ENCODE measurements around the gene INSR. TPM values are rescaled to one million over a fixed set of nuclear protein-coding genes. Genes with fewer than 3 reads are reported as not detected.
A peak's percentile ranks its signal among the peaks of the same experiment; 100 is the strongest.

The INSR gene
- total and polyA plus RNA-seq, 5 donors, result 17.3 to 58.6 (median 53.0) TPM

- Histone ChIP-seq H3K4me1 (ENCODE audit: control insufficient read depth, insufficient read depth, low read length) (peaks cover 2% of the 10 kb centered on the region), H3K9me3 (ENCODE audit: control insufficient read depth, low read length) (no peaks in the 10 kb centered on the region), H3K27me3 (ENCODE audit: control insufficient read depth, insufficient read depth) (no peaks in the 10 kb centered on the region), H3K27ac (ENCODE audit: low read length) (no peak overlapping the region), H3K4me3 (ENCODE audit: low read length) (no peak overlapping the region)
- WGBS, result 94% methylated on average over 1 of the region's 1 CpG
- DNase-seq (no peak), ATAC-seq (no peak)
- intact Hi-C loops (cut with DNase I), result no loop called here
These were observed 155.8 kb downstream of the INSR start for GRCh38 chr19:7138402-7138801.

DNA sequence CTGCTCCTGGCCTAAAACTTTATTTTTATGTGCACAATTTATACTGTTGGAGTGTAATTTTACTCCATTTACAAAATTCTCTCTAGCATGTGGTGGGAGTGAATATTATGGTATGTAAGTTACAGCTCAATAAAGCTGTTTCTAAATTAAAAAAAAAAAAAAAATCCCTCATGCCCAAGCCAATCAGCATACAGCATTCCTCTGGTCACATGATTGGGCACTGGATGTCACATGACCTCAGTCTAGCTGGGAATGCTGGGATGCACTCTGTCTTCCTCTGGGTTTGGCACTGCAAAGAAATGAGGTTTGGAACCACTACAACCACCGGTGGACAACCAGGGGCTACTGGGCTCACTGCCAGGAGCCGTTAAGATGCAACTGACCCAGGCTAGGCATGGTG lies 157.1 kb downstream of the INSR start:
- peaks cover 2% of the 10 kb centered on the region for H3K4me1 ChIP-seq (ENCODE audit: control insufficient read depth, insufficient read depth, low read length)
- ATAC-seq (no peak), DNase-seq (no peak)
- no peaks in the 10 kb centered on the region for H3K9me3 ChIP-seq (ENCODE audit: control insufficient read depth, low read length)
- no peaks in the 10 kb centered on the region for H3K27me3 ChIP-seq (ENCODE audit: control insufficient read depth, insufficient read depth)
- 34% methylated on average over 2 of the region's 2 CpGs for WGBS
- H3K4me3 ChIP-seq (ENCODE audit: low read length), result no peak overlapping the region
- no peak overlapping the region for H3K27ac ChIP-seq (ENCODE audit: low read length)
- intact Hi-C loops (cut with DNase I), result no loop called here

GRCh38 chr19:7132054-7132453 lies 162.2 kb downstream of the INSR start:
- Histone ChIP-seq H3K27ac (ENCODE audit: low read length) (no peak overlapping the region), H3K4me3 (ENCODE audit: low read length) (no peak overlapping the region), H3K4me1 (ENCODE audit: control insufficient read depth, insufficient read depth, low read length) (peaks cover 2% of the 10 kb centered on the region), H3K27me3 (ENCODE audit: control insufficient read depth, insufficient read depth) (no peaks in the 10 kb centered on the region), H3K9me3 (ENCODE audit: control insufficient read depth, low read length) (no peaks in the 10 kb centered on the region)
- ATAC-seq, result no peak
- WGBS, result 96% methylated on average over 16 of the region's 16 CpGs
- intact Hi-C loops (cut with DNase I), result no loop called here
- DNase-seq, result no peak

- peaks cover 9% of the 10 kb centered on the region for H3K9me3 ChIP-seq (ENCODE audit: control insufficient read depth, low read length)
- H3K27ac ChIP-seq (ENCODE audit: low read length), result no peak overlapping the region
- intact Hi-C loops (cut with DNase I), result no loop called here
- no peaks in the 10 kb centered on the region for H3K27me3 ChIP-seq (ENCODE audit: control insufficient read depth, insufficient read depth)
- H3K4me3 ChIP-seq (ENCODE audit: low read length), result no peak overlapping the region
- 95% methylated on average over 1 of the region's 1 CpG for WGBS
- no peaks in the 10 kb centered on the region for H3K4me1 ChIP-seq (ENCODE audit: control insufficient read depth, insufficient read depth, low read length)
- ATAC-seq (no peak), DNase-seq (no peak)
These were observed 164.2 kb downstream of the INSR start for GRCh38 chr19:7130043-7130442.

GRCh38 chr19:7126132-7126531 lies 168.1 kb downstream of the INSR start:
- DNase-seq, result no peak
- ATAC-seq, result no peak

DNA sequence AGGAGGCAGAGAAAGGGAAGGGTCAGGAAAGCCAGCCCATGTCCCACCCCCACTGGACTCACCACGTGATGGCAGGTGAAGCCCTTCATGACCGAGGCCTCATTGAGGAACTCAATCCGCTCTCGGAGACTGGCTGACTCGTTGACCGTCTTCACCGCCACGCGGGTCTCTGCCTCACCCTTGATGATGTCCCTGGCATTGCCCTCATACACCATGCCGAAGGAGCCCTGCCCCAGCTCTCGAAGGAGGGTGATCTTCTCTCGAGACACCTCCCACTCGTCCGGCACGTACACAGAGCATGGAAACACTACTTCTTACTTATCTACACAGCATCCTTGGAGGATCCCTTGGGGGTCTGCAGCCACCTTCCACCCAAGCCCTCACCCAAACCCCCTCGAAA lies 169.0 kb downstream of the INSR start:
- Histone ChIP-seq H3K4me3 (ENCODE audit: low read length) (no peak overlapping the region), H3K4me1 (ENCODE audit: control insufficient read depth, insufficient read depth, low read length) (no peaks in the 10 kb centered on the region), H3K9me3 (ENCODE audit: control insufficient read depth, low read length) (peaks cover 9% of the 10 kb centered on the region), H3K27me3 (ENCODE audit: control insufficient read depth, insufficient read depth) (no peaks in the 10 kb centered on the region), H3K27ac (ENCODE audit: low read length) (no peak overlapping the region)
- ATAC-seq, result peak in 1 of 2 donors; percentile 19
- 94% methylated on average over 16 of the region's 16 CpGs for WGBS
- DNase-seq, result no peak
- intact Hi-C loops (cut with DNase I), result no loop called here

More at GRCh38 chr19:7126132-7126531, 168.1 kb downstream of the INSR start:
- 98% methylated on average over 3 of the region's 3 CpGs for WGBS
- no peaks in the 10 kb centered on the region for H3K4me1 ChIP-seq (ENCODE audit: control insufficient read depth, insufficient read depth, low read length)
- no peak overlapping the region for H3K4me3 ChIP-seq (ENCODE audit: low read length)
- intact Hi-C loops (cut with DNase I), result no loop called here
- peaks cover 9% of the 10 kb centered on the region for H3K9me3 ChIP-seq (ENCODE audit: control insufficient read depth, low read length)
- H3K27me3 ChIP-seq (ENCODE audit: control insufficient read depth, insufficient read depth), result no peaks in the 10 kb centered on the region
- H3K27ac ChIP-seq (ENCODE audit: low read length), result no peak overlapping the region

DNA sequence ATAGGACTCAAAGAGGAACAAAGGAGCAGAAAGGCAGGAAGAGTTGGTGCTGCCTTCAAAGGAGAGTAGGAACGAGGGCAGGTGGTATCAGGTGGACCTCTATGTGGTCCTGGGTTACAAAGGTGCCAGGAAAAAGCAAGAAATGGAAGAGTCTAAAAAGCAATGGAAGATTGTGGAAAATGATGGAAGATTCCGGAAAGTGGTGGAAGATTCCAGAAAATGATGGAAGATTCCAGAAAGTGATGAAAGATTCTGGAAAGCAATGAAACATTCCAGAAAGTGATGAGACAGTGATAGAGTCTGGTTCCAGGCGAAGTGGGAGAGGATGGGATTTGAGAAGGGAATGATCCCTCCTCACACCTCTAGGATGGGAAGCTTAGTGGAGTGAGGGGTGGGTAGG lies 169.4 kb downstream of the INSR start:
- H3K4me1 ChIP-seq (ENCODE audit: control insufficient read depth, insufficient read depth, low read length), result no peaks in the 10 kb centered on the region
- H3K27ac ChIP-seq (ENCODE audit: low read length), result no peak overlapping the region
- DNase-seq, result no peak
- H3K27me3 ChIP-seq (ENCODE audit: control insufficient read depth, insufficient read depth), result no peaks in the 10 kb centered on the region
- intact Hi-C loops (cut with DNase I), result no loop called here
- peaks cover 9% of the 10 kb centered on the region for H3K9me3 ChIP-seq (ENCODE audit: control insufficient read depth, low read length)
- no peak for ATAC-seq
- 71% methylated on average over 3 of the region's 3 CpGs for WGBS
- H3K4me3 ChIP-seq (ENCODE audit: low read length), result no peak overlapping the region

DNA sequence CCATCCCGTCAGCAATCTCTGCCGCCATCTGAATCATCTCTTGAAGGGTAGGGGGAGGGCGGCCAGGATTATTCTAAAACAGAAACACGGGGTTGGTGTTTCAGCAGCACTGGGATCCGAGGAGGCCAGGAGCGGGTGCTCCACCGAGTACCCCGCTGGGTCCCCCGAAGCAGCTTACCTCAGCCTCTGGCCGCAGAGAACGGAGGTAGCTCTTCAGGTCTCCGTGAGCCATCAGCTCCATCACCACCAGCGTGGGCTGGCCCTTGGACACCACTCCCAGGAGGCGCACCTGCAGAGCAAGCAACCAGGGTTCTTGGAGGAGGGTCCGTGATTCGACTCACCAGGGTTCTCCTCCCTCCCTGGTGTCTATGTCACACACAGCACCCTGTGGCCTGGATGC lies 171.5 kb downstream of the INSR start:
- intact Hi-C loops (cut with DNase I), result no loop called here

GRCh38 chr19:7120499-7120898 lies 173.7 kb downstream of the INSR start:
- no peak for ATAC-seq
- Histone ChIP-seq H3K9me3 (ENCODE audit: control insufficient read depth, low read length) (peaks cover under 1% of the 10 kb centered on the region), H3K4me3 (ENCODE audit: low read length) (no peak overlapping the region), H3K27me3 (ENCODE audit: control insufficient read depth, insufficient read depth) (no peaks in the 10 kb centered on the region), H3K27ac (ENCODE audit: low read length) (no peak overlapping the region), H3K4me1 (ENCODE audit: control insufficient read depth, insufficient read depth, low read length) (no peaks in the 10 kb centered on the region)
- intact Hi-C loops (cut with DNase I), result no loop called here
- WGBS, result 93% methylated on average over 10 of the region's 10 CpGs
- no peak for DNase-seq

More for the DNA sequence above, 171.5 kb downstream of the INSR start:
- Histone ChIP-seq H3K27ac (ENCODE audit: low read length) (no peak overlapping the region), H3K27me3 (ENCODE audit: control insufficient read depth, insufficient read depth) (no peaks in the 10 kb centered on the region), H3K4me1 (ENCODE audit: control insufficient read depth, insufficient read depth, low read length) (no peaks in the 10 kb centered on the region), H3K4me3 (ENCODE audit: low read length) (no peak overlapping the region), H3K9me3 (ENCODE audit: control insufficient read depth, low read length) (peaks cover 9% of the 10 kb centered on the region)
- WGBS, result 96% methylated on average over 16 of the region's 16 CpGs
- DNase-seq (no peak), ATAC-seq (no peak)

DNA sequence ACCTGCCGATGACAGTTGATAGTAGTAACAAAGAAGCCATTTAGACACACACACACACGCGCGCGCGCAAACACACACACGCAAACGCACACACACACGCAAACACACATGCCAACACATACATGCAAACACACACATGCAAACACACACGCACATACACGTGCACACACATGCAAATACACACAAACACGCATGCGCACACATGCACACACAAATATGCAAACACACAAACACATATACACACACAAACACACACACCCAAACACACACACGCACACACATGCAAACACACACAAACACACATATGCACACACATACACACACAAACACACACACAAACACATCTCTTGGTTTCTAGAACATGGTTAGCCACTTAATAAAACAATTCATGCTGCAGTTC lies 174.6 kb downstream of the INSR start:
- no peaks in the 10 kb centered on the region for H3K27me3 ChIP-seq (ENCODE audit: control insufficient read depth, insufficient read depth)
- no peak overlapping the region for H3K4me3 ChIP-seq (ENCODE audit: low read length)
- ATAC-seq, result no peak
- no peaks in the 10 kb centered on the region for H3K9me3 ChIP-seq (ENCODE audit: control insufficient read depth, low read length)
- DNase-seq, result no peak
- WGBS, result 83% methylated on average over 14 of the region's 14 CpGs
- no peak overlapping the region for H3K27ac ChIP-seq (ENCODE audit: low read length)
- no peaks in the 10 kb centered on the region for H3K4me1 ChIP-seq (ENCODE audit: control insufficient read depth, insufficient read depth, low read length)
- intact Hi-C loops (cut with DNase I), result no loop called here

GRCh38 chr19:7117248-7117647 lies 177.0 kb downstream of the INSR start:
- no peaks in the 10 kb centered on the region for H3K9me3 ChIP-seq (ENCODE audit: control insufficient read depth, low read length)
- no peak for ATAC-seq
- no peak overlapping the region for H3K4me3 ChIP-seq (ENCODE audit: low read length)
- 91% methylated on average over 11 of the region's 11 CpGs for WGBS
- no peak for DNase-seq
- no peaks in the 10 kb centered on the region for H3K4me1 ChIP-seq (ENCODE audit: control insufficient read depth, insufficient read depth, low read length)
- no peaks in the 10 kb centered on the region for H3K27me3 ChIP-seq (ENCODE audit: control insufficient read depth, insufficient read depth)
- H3K27ac ChIP-seq (ENCODE audit: low read length), result no peak overlapping the region
- intact Hi-C loops (cut with DNase I), result no loop called here

DNA sequence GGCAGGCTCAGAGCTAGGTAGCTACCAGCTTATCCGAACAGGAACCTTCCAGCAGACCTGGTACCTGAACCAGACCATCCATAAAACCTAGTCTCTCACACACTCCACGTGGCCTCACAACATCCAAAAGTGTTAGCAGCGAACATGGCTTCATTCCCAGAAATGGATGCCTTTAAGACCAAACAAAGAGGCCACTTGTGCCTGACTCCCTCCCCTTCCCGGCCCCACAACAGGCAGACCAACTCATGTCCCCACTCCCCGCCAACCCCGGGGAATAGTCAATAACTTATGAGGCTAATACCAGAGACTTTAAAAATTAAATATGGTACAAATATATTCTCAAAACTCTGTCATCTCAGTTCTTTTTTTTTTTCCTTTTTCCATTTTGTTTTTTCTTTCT lies 178.5 kb downstream of the INSR start:
- Histone ChIP-seq H3K27me3 (ENCODE audit: control insufficient read depth, insufficient read depth) (no peaks in the 10 kb centered on the region), H3K4me3 (ENCODE audit: low read length) (no peak overlapping the region), H3K9me3 (ENCODE audit: control insufficient read depth, low read length) (no peaks in the 10 kb centered on the region), H3K27ac (ENCODE audit: low read length) (no peak overlapping the region), H3K4me1 (ENCODE audit: control insufficient read depth, insufficient read depth, low read length) (no peaks in the 10 kb centered on the region)
- intact Hi-C loops (cut with DNase I), result no loop called here
- ATAC-seq, result no peak
- no peak for DNase-seq
- WGBS, result 69% methylated on average over 6 of the region's 6 CpGs
